K562 (cell line): ENCODE data around the gene HMGXB3. TPM values are rescaled to one million over a fixed set of nuclear protein-coding genes. Genes with fewer than 3 reads are reported as not detected.

Source experiments
- JUN ChIP-seq, 2 experiments: sonication (generic) in 1 of 2; formaldehyde crosslinking in 1 of 2; IDR thresholded peaks; 2 replicates each; pipeline versions ENCODE4 v1.6.1 to v1.8.0; 2012 to 2022; ENCODE audit warnings: borderline replicate concordance in 2 of 2, mild to moderate bottlenecking in 2 of 2, improper control_type of control experiment in 1 of 2, low read depth in 1 of 2, low read length in 1 of 2, missing genetic modification reagents in 1 of 2
- POLR2AphosphoS5 ChIP-seq: IDR thresholded peaks from 2 replicates; pipeline ENCODE4 v1.6.1; 2011; ENCODE audit warnings: mild to moderate bottlenecking, low read depth, low read length, moderate library complexity; ENCODE audit not compliant: control insufficient read depth, insufficient read depth
- ZNF830 ChIP-seq: fragments of 250-450 bp; sonication (Bioruptor Pico); IDR thresholded peaks from 2 replicates; pipeline ENCODE4 v1.5.0; 2021; ENCODE audit warnings: mild to moderate bottlenecking
- polyA plus RNA-seq, 8 experiments: library from polyadenylated mRNA; depleted of rRNA in 4 of 8; stranded (reverse) in 5 of 8; unstranded in 3 of 8; fragments of >200 nt; fragmentation: Nextera tagmentation in 2 of 8; fragmentation: Illumina TruSeq in 1 of 8; extraction: Ambion mirVana in 2 of 8; extraction: Trizol in 1 of 8; gene quantifications; 2 replicates each; pipeline versions ENCODE4 v1.2.1 to v1.2.3, GENCODE V29; 2011 to 2014; ENCODE audit warnings: inconsistent platforms in 1 of 8, missing spikeins in 1 of 8
- total RNA-seq, 7 experiments: library from RNA; depleted of rRNA in 6 of 7; stranded (reverse); fragments of >200 nt in 6 of 7; fragmentation: Illumina TruSeq in 2 of 7; extraction: Trizol in 2 of 7; gene quantifications; 2 replicates each; pipeline versions ENCODE4 v1.2.1 to v1.2.3, GENCODE V29; 2011 to 2021; ENCODE audit warnings: low replicate concordance in 1 of 7
- TF ChIP-seq, protein P1 (sequence below), 2 experiments: fragments of 450-650 bp in 1 of 2; sonication (generic) in 1 of 2; formaldehyde crosslinking in 1 of 2; IDR thresholded peaks; 2 replicates each; pipeline versions ENCODE4 v1.7.1 to v1.9.0; 2016 to 2022; ENCODE audit warnings: inconsistent platforms in 1 of 2, mild to moderate bottlenecking in 1 of 2, missing genetic modification reagents in 1 of 2
- TF ChIP-seq, protein P2 (sequence below), 2 experiments: fragments of 200-800 bp in 1 of 2; sonication (Bioruptor generic) in 1 of 2; sonication (generic) in 1 of 2; formaldehyde crosslinking in 1 of 2; IDR thresholded peaks in 1 of 2; conservative IDR thresholded peaks in 1 of 2; 2 replicates each; pipeline versions ENCODE4 v1.5.0 to v1.6.1; 2016 to 2020; ENCODE audit warnings: missing compliant biosample characterization in 1 of 2, missing genetic modification characterization in 1 of 2, missing genetic modification reagents in 1 of 2
- TF ChIP-seq, protein P3 (sequence below), 2 experiments: IDR thresholded peaks; 2 replicates each; pipeline ENCODE4 v1.6.1; 2011; ENCODE audit warnings: borderline replicate concordance in 1 of 2, control low read depth in 1 of 2, low read depth in 1 of 2, low read length in 1 of 2, mild to moderate bottlenecking in 1 of 2, mixed read lengths in 1 of 2, moderate library complexity in 1 of 2; ENCODE audit not compliant: insufficient read depth in 1 of 2, insufficient read length in 1 of 2, poor library complexity in 1 of 2, severe bottlenecking in 1 of 2; ENCODE audit errors: extremely low read depth in 1 of 2
- TF ChIP-seq, protein P4 (sequence below): fragments of 450-650 bp; formaldehyde crosslinking; conservative IDR thresholded peaks from 2 replicates; pipeline ENCODE4 v1.4.0; 2022; ENCODE audit warnings: mild to moderate bottlenecking, missing genetic modification characterization
- TF ChIP-seq, protein P5 (sequence below): fragments of 200-800 bp; sonication (Bioruptor generic); IDR thresholded peaks from 2 replicates; pipeline ENCODE4 v1.6.1; 2017; ENCODE audit warnings: missing genetic modification characterization, missing compliant biosample characterization

HMGXB3 gene
- total and polyA plus RNA-seq, 9 of the 15 experiments (the other 6 are each of a cell fraction or from before 2014, with no cell fraction given) = 1.8 to 44.1 (median 32.2) TPM

DNA sequence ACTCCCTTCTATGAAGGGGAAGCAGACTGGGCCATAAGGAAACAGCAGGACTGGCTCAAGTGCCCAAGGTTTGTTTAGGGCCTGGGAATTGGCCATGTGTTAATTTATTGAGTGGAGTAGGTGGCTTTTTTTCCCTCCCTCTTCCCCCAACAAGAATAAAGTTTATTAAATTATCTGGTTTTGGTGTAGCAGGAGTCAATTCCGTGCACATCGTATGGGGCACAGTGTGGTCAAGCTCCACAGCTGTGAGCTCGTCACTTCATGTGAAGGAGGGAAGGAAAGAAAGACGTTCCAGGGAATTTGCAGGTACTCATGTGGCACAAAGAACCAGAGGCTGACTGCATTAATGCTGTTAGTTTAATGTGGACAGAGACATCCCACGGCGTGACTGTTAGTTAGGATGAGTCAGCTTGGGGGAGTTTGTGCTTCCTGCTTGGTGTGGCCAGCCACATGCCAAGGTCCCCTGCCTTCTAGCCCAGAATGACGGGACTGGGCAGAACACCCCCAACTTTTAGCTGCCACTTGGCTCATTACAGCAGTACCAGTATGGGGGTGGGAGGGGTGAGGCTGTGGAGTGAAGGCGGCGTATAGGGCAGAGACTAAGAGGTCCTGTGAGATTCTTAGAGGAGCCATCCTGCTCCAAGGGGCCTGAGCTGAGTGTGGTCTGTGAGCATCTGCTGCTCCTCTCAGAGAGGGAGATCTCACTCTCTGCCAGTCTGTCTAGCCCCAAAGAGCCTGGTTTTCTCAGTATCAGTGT lies 52.6 kb downstream of the HMGXB3 start (continued):
- TF ChIP-seq, protein P1, sequence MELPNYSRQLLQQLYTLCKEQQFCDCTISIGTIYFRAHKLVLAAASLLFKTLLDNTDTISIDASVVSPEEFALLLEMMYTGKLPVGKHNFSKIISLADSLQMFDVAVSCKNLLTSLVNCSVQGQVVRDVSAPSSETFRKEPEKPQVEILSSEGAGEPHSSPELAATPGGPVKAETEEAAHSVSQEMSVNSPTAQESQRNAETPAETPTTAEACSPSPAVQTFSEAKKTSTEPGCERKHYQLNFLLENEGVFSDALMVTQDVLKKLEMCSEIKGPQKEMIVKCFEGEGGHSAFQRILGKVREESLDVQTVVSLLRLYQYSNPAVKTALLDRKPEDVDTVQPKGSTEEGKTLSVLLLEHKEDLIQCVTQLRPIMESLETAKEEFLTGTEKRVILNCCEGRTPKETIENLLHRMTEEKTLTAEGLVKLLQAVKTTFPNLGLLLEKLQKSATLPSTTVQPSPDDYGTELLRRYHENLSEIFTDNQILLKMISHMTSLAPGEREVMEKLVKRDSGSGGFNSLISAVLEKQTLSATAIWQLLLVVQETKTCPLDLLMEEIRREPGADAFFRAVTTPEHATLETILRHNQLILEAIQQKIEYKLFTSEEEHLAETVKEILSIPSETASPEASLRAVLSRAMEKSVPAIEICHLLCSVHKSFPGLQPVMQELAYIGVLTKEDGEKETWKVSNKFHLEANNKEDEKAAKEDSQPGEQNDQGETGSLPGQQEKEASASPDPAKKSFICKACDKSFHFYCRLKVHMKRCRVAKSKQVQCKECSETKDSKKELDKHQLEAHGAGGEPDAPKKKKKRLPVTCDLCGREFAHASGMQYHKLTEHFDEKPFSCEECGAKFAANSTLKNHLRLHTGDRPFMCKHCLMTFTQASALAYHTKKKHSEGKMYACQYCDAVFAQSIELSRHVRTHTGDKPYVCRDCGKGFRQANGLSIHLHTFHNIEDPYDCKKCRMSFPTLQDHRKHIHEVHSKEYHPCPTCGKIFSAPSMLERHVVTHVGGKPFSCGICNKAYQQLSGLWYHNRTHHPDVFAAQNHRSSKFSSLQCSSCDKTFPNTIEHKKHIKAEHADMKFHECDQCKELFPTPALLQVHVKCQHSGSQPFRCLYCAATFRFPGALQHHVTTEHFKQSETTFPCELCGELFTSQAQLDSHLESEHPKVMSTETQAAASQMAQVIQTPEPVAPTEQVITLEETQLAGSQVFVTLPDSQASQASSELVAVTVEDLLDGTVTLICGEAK (IDR thresholded peaks at IDR 0.05) = no peak
- TF ChIP-seq, protein P1 (CRISPR knock-in tag; IDR thresholded peaks at IDR 0.05) = no peak
- TF ChIP-seq, protein P2, sequence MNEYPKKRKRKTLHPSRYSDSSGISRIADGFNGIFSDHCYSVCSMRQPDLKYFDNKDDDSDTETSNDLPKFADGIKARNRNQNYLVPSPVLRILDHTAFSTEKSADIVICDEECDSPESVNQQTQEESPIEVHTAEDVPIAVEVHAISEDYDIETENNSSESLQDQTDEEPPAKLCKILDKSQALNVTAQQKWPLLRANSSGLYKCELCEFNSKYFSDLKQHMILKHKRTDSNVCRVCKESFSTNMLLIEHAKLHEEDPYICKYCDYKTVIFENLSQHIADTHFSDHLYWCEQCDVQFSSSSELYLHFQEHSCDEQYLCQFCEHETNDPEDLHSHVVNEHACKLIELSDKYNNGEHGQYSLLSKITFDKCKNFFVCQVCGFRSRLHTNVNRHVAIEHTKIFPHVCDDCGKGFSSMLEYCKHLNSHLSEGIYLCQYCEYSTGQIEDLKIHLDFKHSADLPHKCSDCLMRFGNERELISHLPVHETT (CRISPR knock-in tag; conservative IDR thresholded peaks at IDR 0.05 in 1 of 2, IDR thresholded peaks at IDR 0.05 in 1 of 2) = peak in 1 of 2 experiments; percentile 66; a peak in 2 of 4 replicates
- TF ChIP-seq, protein P3, sequence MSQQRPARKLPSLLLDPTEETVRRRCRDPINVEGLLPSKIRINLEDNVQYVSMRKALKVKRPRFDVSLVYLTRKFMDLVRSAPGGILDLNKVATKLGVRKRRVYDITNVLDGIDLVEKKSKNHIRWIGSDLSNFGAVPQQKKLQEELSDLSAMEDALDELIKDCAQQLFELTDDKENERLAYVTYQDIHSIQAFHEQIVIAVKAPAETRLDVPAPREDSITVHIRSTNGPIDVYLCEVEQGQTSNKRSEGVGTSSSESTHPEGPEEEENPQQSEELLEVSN (IDR thresholded peaks at IDR 0.05; ENCODE audit: borderline replicate concordance in 1 of 2, extremely low read depth in 1 of 2, insufficient read depth in 1 of 2, insufficient read length in 1 of 2, low read depth in 1 of 2, low read length in 1 of 2, poor library complexity in 1 of 2, severe bottlenecking in 1 of 2) = peak in 1 of 2 experiments; percentile 36
- TF ChIP-seq, protein P4, sequence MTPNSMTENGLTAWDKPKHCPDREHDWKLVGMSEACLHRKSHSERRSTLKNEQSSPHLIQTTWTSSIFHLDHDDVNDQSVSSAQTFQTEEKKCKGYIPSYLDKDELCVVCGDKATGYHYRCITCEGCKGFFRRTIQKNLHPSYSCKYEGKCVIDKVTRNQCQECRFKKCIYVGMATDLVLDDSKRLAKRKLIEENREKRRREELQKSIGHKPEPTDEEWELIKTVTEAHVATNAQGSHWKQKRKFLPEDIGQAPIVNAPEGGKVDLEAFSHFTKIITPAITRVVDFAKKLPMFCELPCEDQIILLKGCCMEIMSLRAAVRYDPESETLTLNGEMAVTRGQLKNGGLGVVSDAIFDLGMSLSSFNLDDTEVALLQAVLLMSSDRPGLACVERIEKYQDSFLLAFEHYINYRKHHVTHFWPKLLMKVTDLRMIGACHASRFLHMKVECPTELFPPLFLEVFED (CRISPR knock-in tag) = 0 out of 2 replicates have a peak, but pooled peaks have one; percentile 25
- no peak for TF ChIP-seq ZNF830 (CRISPR knock-in tag)
- TF ChIP-seq, protein P5, sequence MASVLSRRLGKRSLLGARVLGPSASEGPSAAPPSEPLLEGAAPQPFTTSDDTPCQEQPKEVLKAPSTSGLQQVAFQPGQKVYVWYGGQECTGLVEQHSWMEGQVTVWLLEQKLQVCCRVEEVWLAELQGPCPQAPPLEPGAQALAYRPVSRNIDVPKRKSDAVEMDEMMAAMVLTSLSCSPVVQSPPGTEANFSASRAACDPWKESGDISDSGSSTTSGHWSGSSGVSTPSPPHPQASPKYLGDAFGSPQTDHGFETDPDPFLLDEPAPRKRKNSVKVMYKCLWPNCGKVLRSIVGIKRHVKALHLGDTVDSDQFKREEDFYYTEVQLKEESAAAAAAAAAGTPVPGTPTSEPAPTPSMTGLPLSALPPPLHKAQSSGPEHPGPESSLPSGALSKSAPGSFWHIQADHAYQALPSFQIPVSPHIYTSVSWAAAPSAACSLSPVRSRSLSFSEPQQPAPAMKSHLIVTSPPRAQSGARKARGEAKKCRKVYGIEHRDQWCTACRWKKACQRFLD (CRISPR knock-in tag) = peak; percentile 84
- TF ChIP-seq JUN (IDR thresholded peaks at IDR 0.05; ENCODE audit: borderline replicate concordance, low read depth, low read length) = peak; percentile 65
- TF ChIP-seq JUN (CRISPR knock-in tag; IDR thresholded peaks at IDR 0.05; ENCODE audit: borderline replicate concordance) = no peak
- TF ChIP-seq POLR2AphosphoS5 = no peak
